GM12891 (cell line): ENCODE results near the gene HNF4A.

ENCODE experiments used
- DNase-seq: peaks from one replicate; pipeline ENCODE4 v3.0.0; 2011; ENCODE audit warnings: low spot score; ENCODE audit not compliant: insufficient read length
- FAIRE-seq: peaks from 2 replicates; lab custom pipeline; 2011; peaks lifted over from hg19 to GRCh38; lab: Jason Lieb, UNC
- PAX5 ChIP-seq: IDR thresholded peaks from 2 replicates; pipeline ENCODE4 v1.6.1; 2011; ENCODE audit warnings: low read length, moderate library complexity, mild to moderate bottlenecking; ENCODE audit not compliant: insufficient read depth, severe bottlenecking
- POLR2A ChIP-seq: IDR thresholded peaks from 2 replicates; pipeline ENCODE4 v1.6.1; 2011; ENCODE audit warnings: low read depth, low read length, control low read depth
- POLR2AphosphoS5 ChIP-seq: IDR thresholded peaks from 2 replicates; pipeline ENCODE4 v1.6.1; 2011; ENCODE audit warnings: low read depth, low read length, control low read depth
- POU2F2 ChIP-seq: IDR thresholded peaks from 2 replicates; pipeline ENCODE4 v1.6.1; 2011; ENCODE audit warnings: low read depth, mild to moderate bottlenecking, control low read depth, low read length, moderate library complexity
- SPI1 ChIP-seq: IDR thresholded peaks from 2 replicates; pipeline ENCODE4 v1.6.1; 2011; ENCODE audit warnings: low read depth, low read length, control low read depth
- TAF1 ChIP-seq: IDR thresholded peaks from 2 replicates; pipeline ENCODE4 v1.6.1; 2011; ENCODE audit warnings: low read depth, low read length, control low read depth

HNF4A gene

GRCh38 chr20:44360221-44360620, 4.7 kb downstream of the HNF4A start:
- DNase-seq: no peak
- no peak for FAIRE-seq
- TF ChIP-seq POLR2A (no peak), TAF1 (no peak), POU2F2 (no peak), PAX5 (no peak), SPI1 (no peak), POLR2AphosphoS5 (no peak)

GRCh38 chr20:44361021-44361420, 5.5 kb downstream of the HNF4A start:
- FAIRE-seq: no peak
- TF ChIP-seq PAX5: no peak
- no peak for TF ChIP-seq SPI1
- TF ChIP-seq POLR2A: no peak
- no peak for TF ChIP-seq POU2F2
- no peak for TF ChIP-seq TAF1
- TF ChIP-seq POLR2AphosphoS5: no peak

GRCh38 chr20:44362466-44362940, 7.0 kb downstream of the HNF4A start:
- DNase-seq: no peak
- FAIRE-seq: no peak
- TF ChIP-seq TAF1: no peak
- TF ChIP-seq POLR2A: no peak
- no peak for TF ChIP-seq PAX5
- TF ChIP-seq POU2F2: no peak
- no peak for TF ChIP-seq SPI1
- no peak for TF ChIP-seq POLR2AphosphoS5

More at GRCh38 chr20:44361021-44361420, 5.5 kb downstream of the HNF4A start:
- no peak for DNase-seq

- FAIRE-seq (no peak), DNase-seq (no peak)
- TF ChIP-seq POLR2AphosphoS5: no peak
- no peak for TF ChIP-seq PAX5
- no peak for TF ChIP-seq TAF1
- no peak for TF ChIP-seq POU2F2
- TF ChIP-seq SPI1: no peak
- no peak for TF ChIP-seq POLR2A
Observed at GRCh38 chr20:44364068-44364467, 8.6 kb downstream of the HNF4A start.

GRCh38 chr20:44364780-44365179, 9.3 kb downstream of the HNF4A start:
- TF ChIP-seq POLR2AphosphoS5 (no peak), POU2F2 (no peak), PAX5 (no peak), POLR2A (no peak), SPI1 (no peak), TAF1 (no peak)
- FAIRE-seq: no peak
- DNase-seq: no peak

- TF ChIP-seq POLR2AphosphoS5 (no peak), POLR2A (no peak), PAX5 (no peak), POU2F2 (no peak), TAF1 (no peak), SPI1 (no peak)
- DNase-seq (no peak), FAIRE-seq (no peak)
Observed at GRCh38 chr20:44367746-44368145, 12.2 kb downstream of the HNF4A start.

- FAIRE-seq (no peak), DNase-seq (no peak)
- no peak for TF ChIP-seq POU2F2
- no peak for TF ChIP-seq TAF1
- no peak for TF ChIP-seq POLR2AphosphoS5
- TF ChIP-seq PAX5: no peak
- no peak for TF ChIP-seq SPI1
- no peak for TF ChIP-seq POLR2A
Observed at GRCh38 chr20:44370639-44371218, 15.2 kb downstream of the HNF4A start.

GRCh38 chr20:44382641-44383040, 27.1 kb downstream of the HNF4A start:
- no peak for FAIRE-seq
- DNase-seq: no peak
- no peak for TF ChIP-seq SPI1
- no peak for TF ChIP-seq POLR2A

- DNase-seq (no peak), FAIRE-seq (peak; percentile 83)
- TF ChIP-seq TAF1: no peak
- no peak for TF ChIP-seq POLR2A
- no peak for TF ChIP-seq POU2F2
- TF ChIP-seq PAX5: no peak
- TF ChIP-seq POLR2AphosphoS5: no peak
Observed at GRCh38 chr20:44384423-44385027, 29.0 kb downstream of the HNF4A start.
